B cell (primary cell): ENCODE results near the gene INHBB. TPM values are rescaled to one million over a fixed set of nuclear protein-coding genes. Genes with fewer than 3 reads are reported as not detected.

Experiments
- ATAC-seq: fragments of 200-7000 bp; cut with Tn5 transposase; one replicate; pipeline ENCODE4 v1.10.0; 2021; ENCODE audit warnings: low read depth, mild to moderate bottlenecking, moderate number of reproducible peaks, moderate library complexity
- CTCF ChIA-PET: fragments of 350-600 bp; sonication (Branson Sonifier 250); formaldehyde crosslinking; loops from one replicate; lab custom pipeline; 2021; ENCODE audit warnings: antibody characterized with exemption, inconsistent platforms; lab: Charles Lee
- POLR2A ChIA-PET: fragments of 350-600 bp; sonication (Branson Sonifier 250); formaldehyde crosslinking; loops from one replicate; lab custom pipeline; 2021; ENCODE audit warnings: antibody characterized with exemption; lab: Charles Lee
- DNase-seq: peaks from one replicate; pipeline ENCODE4 v3.0.0; 2013
- H2AFZ ChIP-seq: 2 replicates; pipeline ENCODE4 v1.6.1; 2012; ENCODE audit warnings: mild to moderate bottlenecking, low read depth, low read length; ENCODE audit not compliant: insufficient read depth, poor library complexity, severe bottlenecking
- H3K27ac ChIP-seq, 2 donors: 1 replicate in 1 of 2; 2 replicates in 1 of 2; pipeline ENCODE4 v1.5.1; 2012 to 2013; ENCODE audit warnings: low read length in 2 of 2, mild to moderate bottlenecking in 2 of 2, moderate library complexity in 1 of 2
- H3K27me3 ChIP-seq, 4 experiments: fragments of 200-600 bp in 1 of 4; sonication (generic) in 1 of 4; replicated peaks in 1 of 4; 1 replicate in 2 of 4; 2 replicates in 2 of 4; pipeline versions ENCODE4 v1.6.1 to v1.7.0; 2013 to 2016; ENCODE audit warnings: low read length in 3 of 4, mild to moderate bottlenecking in 2 of 4, mixed read lengths in 1 of 4, moderate library complexity in 1 of 4; ENCODE audit not compliant: insufficient read depth in 4 of 4, control insufficient read depth in 3 of 4; ENCODE audit errors: control extremely low read depth in 1 of 4
- H3K36me3 ChIP-seq, 2 experiments: replicated peaks in 1 of 2; 1 replicate in 1 of 2; 2 replicates in 1 of 2; pipeline versions ENCODE4 v1.6.1 to v1.7.1; 2013; ENCODE audit warnings: low read length in 1 of 2; ENCODE audit not compliant: insufficient read depth in 2 of 2, control insufficient read depth in 1 of 2; ENCODE audit errors: control extremely low read depth in 1 of 2, extremely low read depth in 1 of 2
- H3K4me1 ChIP-seq, 2 donors: fragments of 200-600 bp in 1 of 2; sonication (generic) in 1 of 2; 1 replicate in 1 of 2; 2 replicates in 1 of 2; pipeline versions ENCODE4 v1.5.1 to v1.6.1; 2013 to 2017; ENCODE audit warnings: low read length in 2 of 2; ENCODE audit not compliant: control insufficient read depth in 2 of 2, insufficient read depth in 2 of 2
- H3K4me2 ChIP-seq: replicated peaks from 2 replicates; pipeline ENCODE3; 2012; ENCODE audit warnings: mild to moderate bottlenecking, low read depth, low read length; ENCODE audit not compliant: poor library complexity, severe bottlenecking
- H3K4me3 ChIP-seq, 5 experiments: fragments of 200-600 bp in 1 of 5; sonication (generic) in 1 of 5; 1 replicate in 3 of 5; 2 replicates in 2 of 5; pipeline versions ENCODE4 v1.5.1 to v1.7.0; 2011 to 2016; ENCODE audit warnings: low read length in 4 of 5, mild to moderate bottlenecking in 4 of 5, low read depth in 2 of 5, control low read depth in 1 of 5, moderate library complexity in 1 of 5; ENCODE audit not compliant: insufficient read depth in 1 of 5; ENCODE audit errors: control extremely low read depth in 1 of 5, extremely low read depth in 1 of 5
- H3K79me2 ChIP-seq: fragments of 200-600 bp; sonication (generic); one replicate; pipeline ENCODE4 v1.6.0; 2016; ENCODE audit warnings: low read length; ENCODE audit not compliant: control insufficient read depth, insufficient read depth
- H3K9ac ChIP-seq: fragments of 200-600 bp; sonication (generic); 2 replicates; pipeline ENCODE4 v1.6.1; 2017; ENCODE audit warnings: mild to moderate bottlenecking, low read length, moderate library complexity
- H3K9me3 ChIP-seq, 3 donors: one replicate each; pipeline versions ENCODE4 v1.6.1 to v1.7.1; 2013; ENCODE audit warnings: low read length in 2 of 3; ENCODE audit not compliant: control insufficient read depth in 2 of 3, insufficient read depth in 1 of 3; ENCODE audit errors: control extremely low read depth in 1 of 3
- H4K20me1 ChIP-seq: 2 replicates; pipeline ENCODE4 v1.6.0; 2012; ENCODE audit warnings: mild to moderate bottlenecking, low read length; ENCODE audit not compliant: insufficient read depth, control insufficient read depth, poor library complexity, severe bottlenecking
- H3K27ac Mint-ChIP-seq: one replicate; pipeline ENCODE4 v1.8.0; 2021; ENCODE audit warnings: mixed read lengths
- H3K27me3 Mint-ChIP-seq: one replicate; pipeline ENCODE4 v1.8.0; 2021; ENCODE audit warnings: mixed read lengths
- H3K4me1 Mint-ChIP-seq: one replicate; pipeline ENCODE4 v1.8.0; 2021; ENCODE audit warnings: mixed read lengths
- H3K4me3 Mint-ChIP-seq: one replicate; pipeline ENCODE4 v1.8.0; 2021; ENCODE audit warnings: mixed read lengths
- H3K9me3 Mint-ChIP-seq: one replicate; pipeline ENCODE4 v1.8.0; 2022; ENCODE audit warnings: mixed read lengths; ENCODE audit not compliant: insufficient read depth
- EZH2 ChIP-seq: IDR thresholded peaks from 2 replicates; pipeline ENCODE4 v1.6.1; 2012; ENCODE audit warnings: borderline replicate concordance, low read depth, mild to moderate bottlenecking, moderate library complexity, low read length; ENCODE audit not compliant: insufficient read depth, poor library complexity, severe bottlenecking
- WGBS: methylation state at CpG from one replicate; pipeline ENCODE4 v1.1.5; 2013; ENCODE audit warnings: missing lambda C conversion rate; ENCODE audit not compliant: insufficient coverage; 5-methylcytosine and 5-hydroxymethylcytosine counted together
- intact Hi-C: fragments of 100-400 bp; cut with micrococcal nuclease; formaldehyde crosslinking; loops from one replicate; pipeline ENCODE4 v1.10.0; 2022
- polyA plus RNA-seq: library from polyadenylated mRNA; depleted of rRNA; stranded (reverse); fragments of >200 nt; gene quantifications from 2 replicates; pipeline ENCODE4 v1.2.3, GENCODE V29; 2012
- total RNA-seq, 2 donors: library from RNA; stranded (reverse); fragments of 120-200 nt in 1 of 2; gene quantifications; 1 replicate in 1 of 2; 2 replicates in 1 of 2; pipeline versions ENCODE4 v1.2.3 to v1.2.4, GENCODE V29; 2013 to 2022
- TF ChIP-seq, protein P1 (sequence below): fragments of 200-600 bp; IDR thresholded peaks from one replicate; pipeline ENCODE4 v1.8.0; 2022; ENCODE audit warnings: antibody characterized with exemption, mild to moderate bottlenecking

INHBB gene
- total and polyA plus RNA-seq, 2 donors (not counting 1 experiment from before 2014, with no cell fraction given), result 0.03 TPM; not detected in 1

DNA sequence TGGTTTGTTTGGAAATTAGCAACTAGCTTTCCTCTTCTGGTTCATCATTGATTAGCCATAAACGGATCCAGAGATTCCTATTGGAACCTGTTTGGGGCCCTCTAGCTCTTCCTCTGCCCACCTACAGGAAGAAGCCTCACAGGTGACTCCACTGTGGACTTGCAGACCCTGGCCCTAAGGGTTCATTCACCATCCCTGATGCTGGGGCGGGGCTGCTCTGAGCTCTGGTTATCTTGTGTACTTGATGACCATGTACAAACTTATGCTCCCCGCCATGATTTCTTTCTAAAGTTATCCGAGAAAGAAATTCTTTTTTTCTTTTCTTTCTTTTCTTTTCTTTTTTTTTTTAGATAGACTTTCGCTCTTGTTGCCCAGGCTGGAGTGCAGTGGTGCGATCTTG is 33.9 kb upstream of the INHBB start:
- H3K27me3 ChIP-seq, result peaks cover 0 to 16% (median 1%) of the 10 kb centered on the region in 4 experiments
- H3K36me3 ChIP-seq, result no peaks in the 10 kb centered on the region
- ATAC-seq (no peak), DNase-seq (no peak)
- no peak overlapping the region for H3K9ac ChIP-seq
- Mint-ChIP-seq H3K4me3 (no peak overlapping the region), H3K9me3 (no peaks in the 10 kb centered on the region), H3K4me1 (peaks cover 19% of the 10 kb centered on the region), H3K27ac (no peak overlapping the region), H3K27me3 (peaks cover 22% of the 10 kb centered on the region)
- 100% methylated on average over 2 of the region's 6 CpGs for WGBS
- ChIA-PET POLR2A (interaction anchor here (1.2 kb wide), 1 partner anchor 135 kb away, joined by 3 read pairs; no protein-coding TSS in a partner anchor), CTCF (interaction anchor here (0.7 to 4.7 kb wide), 25 partner anchors 9 to 1090 kb away, joined by 3 to 82 read pairs (median 6); partner anchors contain the start of genes PTPN4, TMEM177 and TMEM185B)
- peaks cover 10 to 14% of the 10 kb centered on the region in 2 donors for H3K4me1 ChIP-seq
- no peaks in the 10 kb centered on the region for H3K79me2 ChIP-seq
- H3K9me3 ChIP-seq, result peaks cover 0 to 5% (median 0%) of the 10 kb centered on the region in 3 donors
- H2AFZ ChIP-seq, result no peak overlapping the region
- H3K4me3 ChIP-seq, result no peak overlapping the region
- no peak overlapping the region for H3K27ac ChIP-seq
- no peak overlapping the region for H3K4me2 ChIP-seq
- intact Hi-C loops, result loop anchor here (2.0 kb wide), 3 partner anchors 59 to 671 kb away; partner anchors contain the start of gene RALB
- no peaks in the 10 kb centered on the region for H4K20me1 ChIP-seq
- TF ChIP-seq EZH2, result no peak
- TF ChIP-seq, protein P1, sequence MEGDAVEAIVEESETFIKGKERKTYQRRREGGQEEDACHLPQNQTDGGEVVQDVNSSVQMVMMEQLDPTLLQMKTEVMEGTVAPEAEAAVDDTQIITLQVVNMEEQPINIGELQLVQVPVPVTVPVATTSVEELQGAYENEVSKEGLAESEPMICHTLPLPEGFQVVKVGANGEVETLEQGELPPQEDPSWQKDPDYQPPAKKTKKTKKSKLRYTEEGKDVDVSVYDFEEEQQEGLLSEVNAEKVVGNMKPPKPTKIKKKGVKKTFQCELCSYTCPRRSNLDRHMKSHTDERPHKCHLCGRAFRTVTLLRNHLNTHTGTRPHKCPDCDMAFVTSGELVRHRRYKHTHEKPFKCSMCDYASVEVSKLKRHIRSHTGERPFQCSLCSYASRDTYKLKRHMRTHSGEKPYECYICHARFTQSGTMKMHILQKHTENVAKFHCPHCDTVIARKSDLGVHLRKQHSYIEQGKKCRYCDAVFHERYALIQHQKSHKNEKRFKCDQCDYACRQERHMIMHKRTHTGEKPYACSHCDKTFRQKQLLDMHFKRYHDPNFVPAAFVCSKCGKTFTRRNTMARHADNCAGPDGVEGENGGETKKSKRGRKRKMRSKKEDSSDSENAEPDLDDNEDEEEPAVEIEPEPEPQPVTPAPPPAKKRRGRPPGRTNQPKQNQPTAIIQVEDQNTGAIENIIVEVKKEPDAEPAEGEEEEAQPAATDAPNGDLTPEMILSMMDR, result no peak
